Measurements from ENCODE around the gene GUCA1C.

GUCA1C gene

DNA sequence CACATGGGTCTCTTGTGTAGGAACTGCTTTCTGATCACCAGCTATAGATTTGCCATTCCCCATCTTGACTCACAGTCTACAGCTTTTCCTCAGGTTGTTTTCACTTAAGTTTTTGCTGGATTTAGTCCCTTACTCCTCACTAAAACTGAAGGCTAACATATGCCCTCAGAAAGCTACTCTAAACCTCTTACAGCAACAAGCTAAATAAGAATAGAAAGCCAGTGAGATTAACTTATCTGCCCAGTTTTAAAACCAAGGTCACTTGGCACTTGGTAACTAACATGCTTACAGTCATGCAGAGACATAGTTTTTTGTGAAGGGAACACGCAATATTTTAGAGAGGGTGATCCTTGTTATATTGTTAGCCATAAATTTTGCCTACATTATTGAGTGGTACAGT is at the start of gene GUCA1C:
Gene GUCA1C (minus strand): TSS at position 180 of the 400 bp plus-strand sequence. CDS start 117 bp downstream, at position 63.
- CTCF ChIA-PET: no interaction called here
- no peaks in the 10 kb centered on the region for H3K4me1 Mint-ChIP-seq
- no peak for DNase-seq
- peaks cover 4% of the 10 kb centered on the region for H3K27me3 Mint-ChIP-seq
- no peak within 1 kb of the TSS for H3K27ac Mint-ChIP-seq
- H3K4me3 Mint-ChIP-seq: no peak within 1 kb of the TSS
- no peaks in the 10 kb centered on the region for H3K9me3 Mint-ChIP-seq
- no peaks in the 10 kb centered on the region for H3K36me3 Mint-ChIP-seq

DNA sequence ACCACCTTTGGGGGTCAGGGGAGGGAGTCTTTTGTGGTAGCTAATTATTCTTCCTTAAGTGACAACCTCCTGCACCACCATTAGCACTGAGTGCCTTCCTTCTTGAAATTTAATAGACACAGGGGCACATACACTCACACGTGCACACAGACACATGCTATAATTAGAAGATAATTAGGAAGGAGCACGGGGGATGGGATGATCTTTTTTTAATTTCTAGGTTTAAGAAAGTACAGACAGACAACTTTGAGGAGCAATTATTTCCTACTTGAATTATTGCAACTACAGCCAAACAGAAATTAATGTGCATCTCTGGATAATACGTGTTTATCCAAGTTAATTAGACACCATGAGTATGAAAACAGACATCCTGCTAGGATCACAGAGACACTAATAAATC is 44.8 kb upstream of the GUCA1C start:
- Mint-ChIP-seq H3K4me3 (no peak overlapping the region), H3K4me1 (no peaks in the 10 kb centered on the region), H3K27ac (no peak overlapping the region), H3K27me3 (no peaks in the 10 kb centered on the region), H3K9me3 (no peaks in the 10 kb centered on the region), H3K36me3 (no peaks in the 10 kb centered on the region)
- no peak for DNase-seq
- CTCF ChIA-PET: no interaction called here

DNA sequence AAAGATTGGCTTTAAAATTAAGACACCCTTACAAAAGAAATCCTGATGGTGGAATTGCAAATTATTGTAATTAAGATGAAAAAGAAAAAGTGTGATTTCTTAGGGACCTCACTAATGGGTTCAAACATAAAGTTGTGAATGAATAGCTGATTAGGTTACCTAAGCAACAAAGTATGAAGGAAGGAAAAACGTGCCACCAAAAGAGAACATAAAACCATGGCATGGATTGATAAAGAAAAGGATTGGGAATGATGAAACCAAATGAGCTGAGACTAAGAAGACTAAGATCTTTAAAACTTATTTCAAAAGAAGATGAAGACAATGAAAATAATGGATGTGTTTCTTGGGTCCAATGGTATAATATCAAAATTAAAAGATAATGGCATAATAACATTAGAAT is 32.2 kb upstream of the GUCA1C start:
- CTCF ChIA-PET: no interaction called here
- Mint-ChIP-seq H3K36me3 (no peaks in the 10 kb centered on the region), H3K4me1 (no peaks in the 10 kb centered on the region), H3K27me3 (peaks cover 12% of the 10 kb centered on the region), H3K27ac (no peak overlapping the region), H3K9me3 (no peaks in the 10 kb centered on the region), H3K4me3 (no peak overlapping the region)
- DNase-seq: no peak

- DNase-seq: no peak
- Mint-ChIP-seq H3K27me3 (peaks cover 12% of the 10 kb centered on the region), H3K4me1 (no peaks in the 10 kb centered on the region), H3K36me3 (no peaks in the 10 kb centered on the region), H3K9me3 (no peaks in the 10 kb centered on the region), H3K27ac (no peak overlapping the region), H3K4me3 (no peak overlapping the region)
- CTCF ChIA-PET: no interaction called here
Observed at GRCh38 chr3:108983051-108983450, 29.4 kb upstream of the GUCA1C start.

DNA sequence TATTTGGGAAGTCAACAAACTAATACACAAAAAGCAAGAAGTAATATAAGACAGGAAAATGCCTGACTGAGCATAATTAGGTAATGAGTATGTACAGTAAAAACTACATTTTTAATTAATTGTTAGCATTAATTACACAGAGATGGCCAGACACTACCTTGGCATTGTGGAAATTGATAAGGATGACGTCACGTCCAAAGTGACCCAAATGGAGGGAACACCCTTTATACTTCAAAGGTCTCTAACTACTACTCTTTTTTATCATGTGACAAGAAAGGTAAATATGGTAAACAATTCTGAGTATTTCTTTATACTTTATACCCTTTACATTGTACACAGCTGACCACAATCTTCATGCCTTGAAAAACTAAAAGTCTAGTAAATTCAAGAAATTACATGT is 22.4 kb upstream of the GUCA1C start:
- Mint-ChIP-seq H3K27me3 (peaks cover 7% of the 10 kb centered on the region), H3K27ac (no peak overlapping the region), H3K36me3 (no peaks in the 10 kb centered on the region), H3K4me1 (no peaks in the 10 kb centered on the region), H3K9me3 (no peaks in the 10 kb centered on the region), H3K4me3 (no peak overlapping the region)
- CTCF ChIA-PET: no interaction called here
- DNase-seq: no peak

GRCh38 chr3:108973019-108973418 is 19.3 kb upstream of the GUCA1C start:
- Mint-ChIP-seq H3K27ac (no peak overlapping the region), H3K9me3 (no peaks in the 10 kb centered on the region)
- DNase-seq: no peak

DNA sequence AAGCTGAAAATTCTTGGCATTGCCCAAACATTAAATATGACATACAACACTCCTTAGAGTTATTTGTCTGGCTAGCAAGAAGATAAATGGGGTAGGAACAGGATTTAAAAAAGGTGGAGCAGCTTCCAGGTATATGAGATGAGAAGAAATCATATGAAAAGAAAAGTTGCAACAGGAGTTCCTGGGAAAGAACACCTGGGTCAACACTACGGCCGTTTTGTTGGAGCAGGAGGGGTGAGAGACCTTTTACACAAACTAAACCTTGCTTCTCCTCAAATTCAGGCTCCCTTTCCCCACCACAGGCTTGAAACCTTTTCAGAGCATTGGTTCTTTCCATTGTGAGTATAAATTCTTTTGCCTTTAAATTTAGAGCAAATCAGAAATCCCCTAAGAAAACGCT is 18.8 kb upstream of the GUCA1C start:
- H3K27me3 Mint-ChIP-seq: peaks cover 7% of the 10 kb centered on the region
- H3K4me1 Mint-ChIP-seq: no peaks in the 10 kb centered on the region
- H3K36me3 Mint-ChIP-seq: no peaks in the 10 kb centered on the region
- no peaks in the 10 kb centered on the region for H3K9me3 Mint-ChIP-seq
- H3K27ac Mint-ChIP-seq: no peak overlapping the region
- no peak for DNase-seq
- CTCF ChIA-PET: no interaction called here
- no peak overlapping the region for H3K4me3 Mint-ChIP-seq

More at GRCh38 chr3:108973019-108973418, 19.3 kb upstream of the GUCA1C start:
- H3K4me1 Mint-ChIP-seq: no peaks in the 10 kb centered on the region
- CTCF ChIA-PET: no interaction called here
- no peak overlapping the region for H3K4me3 Mint-ChIP-seq
- no peaks in the 10 kb centered on the region for H3K36me3 Mint-ChIP-seq
- peaks cover 7% of the 10 kb centered on the region for H3K27me3 Mint-ChIP-seq

GRCh38 chr3:108970561-108970960 is 16.9 kb upstream of the GUCA1C start:
- CTCF ChIA-PET: interaction anchor here (2.0 kb wide), 1 partner anchor 53 kb away, joined by 6 read pairs; no protein-coding TSS in a partner anchor
- H3K4me1 Mint-ChIP-seq: no peaks in the 10 kb centered on the region
- DNase-seq: no peak
- no peak overlapping the region for H3K27ac Mint-ChIP-seq
- H3K36me3 Mint-ChIP-seq: no peaks in the 10 kb centered on the region
- peaks cover 7% of the 10 kb centered on the region for H3K27me3 Mint-ChIP-seq
- H3K9me3 Mint-ChIP-seq: no peaks in the 10 kb centered on the region
- H3K4me3 Mint-ChIP-seq: no peak overlapping the region

DNA sequence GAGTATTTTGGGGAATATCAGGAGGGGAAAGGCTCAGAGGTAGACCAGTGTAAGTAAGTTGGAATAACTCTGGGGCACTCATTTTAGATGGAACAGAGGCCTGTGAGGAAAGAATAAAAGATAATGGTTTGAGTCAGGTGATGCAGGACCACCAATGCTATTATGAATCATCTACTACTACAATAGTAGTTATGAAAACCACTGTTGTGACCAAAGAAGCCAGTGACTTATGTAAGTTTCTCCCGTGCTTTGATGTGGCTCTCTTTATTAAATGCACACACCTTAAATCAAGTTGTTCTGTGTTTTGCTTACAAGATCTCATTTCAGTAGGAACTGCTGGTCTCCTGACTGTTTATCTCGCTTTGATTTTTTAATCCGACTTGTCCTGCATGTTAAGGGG is 13.1 kb upstream of the GUCA1C start:
- CTCF ChIA-PET: no interaction called here
- Mint-ChIP-seq H3K4me3 (no peak overlapping the region), H3K27ac (no peak overlapping the region), H3K4me1 (no peaks in the 10 kb centered on the region), H3K27me3 (no peaks in the 10 kb centered on the region), H3K36me3 (no peaks in the 10 kb centered on the region), H3K9me3 (no peaks in the 10 kb centered on the region)
- no peak for DNase-seq

DNA sequence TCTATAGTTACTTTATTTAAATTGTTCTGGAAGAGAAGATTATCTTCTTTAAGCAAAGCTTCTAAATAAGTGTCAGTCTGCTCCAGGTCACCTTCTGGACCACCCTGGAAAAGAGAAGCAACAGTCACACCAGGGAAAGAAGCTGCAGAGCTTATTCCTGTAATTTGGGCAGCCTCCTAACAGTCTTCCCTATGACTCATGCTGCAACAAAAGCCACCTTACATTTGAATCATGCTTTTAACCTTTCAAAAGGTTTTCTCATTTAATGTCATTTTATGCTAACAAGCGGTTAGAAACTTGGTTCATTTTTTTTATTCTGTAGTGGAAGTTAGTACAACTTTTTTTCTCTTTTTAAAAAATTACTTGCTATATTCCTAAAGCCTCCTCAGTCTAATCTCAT is 5.3 kb upstream of the GUCA1C start:
- no peak for DNase-seq
- Mint-ChIP-seq H3K4me3 (no peak overlapping the region), H3K27ac (no peak overlapping the region), H3K27me3 (peaks cover 8% of the 10 kb centered on the region), H3K4me1 (no peaks in the 10 kb centered on the region), H3K9me3 (no peaks in the 10 kb centered on the region), H3K36me3 (no peaks in the 10 kb centered on the region)
- CTCF ChIA-PET: no interaction called here

DNA sequence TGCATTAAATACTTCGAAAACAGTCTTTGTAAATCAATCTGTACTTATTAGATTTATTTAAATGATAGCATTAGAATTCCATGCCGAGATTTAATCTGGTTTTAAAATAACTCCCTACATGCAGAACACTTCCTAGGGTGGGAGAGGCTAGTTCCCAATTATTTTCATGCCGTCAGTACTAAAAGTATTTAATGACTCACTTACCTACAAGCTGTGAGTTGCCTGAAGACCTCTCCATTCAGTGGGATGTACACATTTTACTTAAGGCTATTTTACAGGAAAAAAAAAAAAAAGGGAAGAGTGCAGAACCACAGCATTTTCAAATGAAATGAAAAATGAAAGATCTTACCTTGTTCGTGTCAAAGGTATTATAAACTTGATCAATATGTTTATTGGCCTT is 469 bp downstream of the GUCA1C start:
- no peak for DNase-seq
- Mint-ChIP-seq H3K9me3 (no peaks in the 10 kb centered on the region), H3K27me3 (peaks cover 4% of the 10 kb centered on the region), H3K36me3 (no peaks in the 10 kb centered on the region), H3K27ac (no peak overlapping the region), H3K4me3 (no peak overlapping the region), H3K4me1 (no peaks in the 10 kb centered on the region)
- CTCF ChIA-PET: no interaction called here

GRCh38 chr3:108951820-108952501 is 1.7 kb downstream of the GUCA1C start:
- no peak overlapping the region for H3K27ac Mint-ChIP-seq
- CTCF ChIA-PET: interaction anchor here (0.8 kb wide), 1 partner anchor 12 kb away, joined by 3 read pairs; no protein-coding TSS in a partner anchor
- DNase-seq: no peak
- H3K4me1 Mint-ChIP-seq: no peaks in the 10 kb centered on the region
- no peak overlapping the region for H3K4me3 Mint-ChIP-seq
- H3K36me3 Mint-ChIP-seq: no peaks in the 10 kb centered on the region
- no peaks in the 10 kb centered on the region for H3K9me3 Mint-ChIP-seq
- H3K27me3 Mint-ChIP-seq: peaks cover 4% of the 10 kb centered on the region

GRCh38 chr3:108947855-108948254 is 5.8 kb downstream of the GUCA1C start:
- no peaks in the 10 kb centered on the region for H3K9me3 Mint-ChIP-seq
- peaks cover 8% of the 10 kb centered on the region for H3K27me3 Mint-ChIP-seq
- no peaks in the 10 kb centered on the region for H3K36me3 Mint-ChIP-seq
- H3K27ac Mint-ChIP-seq: no peak overlapping the region
- no peak overlapping the region for H3K4me3 Mint-ChIP-seq
- H3K4me1 Mint-ChIP-seq: no peaks in the 10 kb centered on the region
- DNase-seq: no peak
- CTCF ChIA-PET: no interaction called here

DNA sequence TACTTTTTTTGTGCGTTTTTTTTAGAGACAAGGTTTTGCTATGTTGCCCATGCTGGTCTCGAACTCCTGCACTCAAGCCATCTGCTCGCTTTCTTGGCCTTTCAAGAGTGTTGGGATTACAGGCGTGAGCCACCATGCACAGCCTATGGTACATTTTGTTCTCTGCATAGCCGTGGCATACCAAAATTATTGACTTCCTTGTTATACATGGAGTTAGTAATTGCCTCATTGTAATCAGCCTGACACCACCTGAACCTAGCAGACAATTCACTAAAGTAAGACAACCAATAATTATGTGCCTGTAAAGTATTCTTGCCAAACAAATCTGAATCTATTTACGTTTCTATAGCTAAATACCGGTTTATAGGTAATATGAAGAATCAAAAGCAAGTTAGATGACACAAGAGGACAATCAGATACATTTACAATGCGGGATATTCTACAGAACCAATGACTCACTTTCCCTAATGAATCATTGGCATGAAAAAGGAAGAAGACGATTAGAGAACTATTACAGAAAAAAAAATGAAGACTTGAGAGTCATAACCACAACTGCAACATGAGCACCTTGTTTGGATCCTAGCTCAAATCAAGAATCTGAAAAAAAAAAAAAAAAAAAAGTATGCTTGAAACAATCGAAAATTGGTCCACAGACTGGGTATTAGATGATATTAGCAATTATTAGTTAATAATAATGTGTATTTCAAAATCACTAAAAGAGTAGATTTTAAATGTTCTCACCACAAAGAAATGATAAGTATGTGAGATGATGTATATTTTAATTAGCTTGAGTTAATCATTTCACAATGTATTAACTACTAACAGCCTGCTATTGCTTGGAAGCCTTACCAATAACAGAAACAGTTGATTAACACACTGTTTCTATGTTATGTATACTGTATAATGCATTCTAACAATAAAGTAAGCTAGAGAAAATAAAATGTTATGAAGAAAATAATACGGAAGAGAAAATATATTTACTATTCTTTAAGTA is 7.1 kb downstream of the GUCA1C start:
- CTCF ChIA-PET: no interaction called here
- Mint-ChIP-seq H3K27ac (no peak overlapping the region), H3K4me3 (no peak overlapping the region), H3K27me3 (peaks cover 8% of the 10 kb centered on the region), H3K36me3 (no peaks in the 10 kb centered on the region), H3K9me3 (no peaks in the 10 kb centered on the region), H3K4me1 (no peaks in the 10 kb centered on the region)
- no peak for DNase-seq
